ENCODE results near the gene LMX1B.
"Not testable (repeated sequence)": the region's sequence is repeated elsewhere in the genome, so short reads cannot be mapped to it uniquely, and the experiment has no call there.

Gene LMX1B

DNA sequence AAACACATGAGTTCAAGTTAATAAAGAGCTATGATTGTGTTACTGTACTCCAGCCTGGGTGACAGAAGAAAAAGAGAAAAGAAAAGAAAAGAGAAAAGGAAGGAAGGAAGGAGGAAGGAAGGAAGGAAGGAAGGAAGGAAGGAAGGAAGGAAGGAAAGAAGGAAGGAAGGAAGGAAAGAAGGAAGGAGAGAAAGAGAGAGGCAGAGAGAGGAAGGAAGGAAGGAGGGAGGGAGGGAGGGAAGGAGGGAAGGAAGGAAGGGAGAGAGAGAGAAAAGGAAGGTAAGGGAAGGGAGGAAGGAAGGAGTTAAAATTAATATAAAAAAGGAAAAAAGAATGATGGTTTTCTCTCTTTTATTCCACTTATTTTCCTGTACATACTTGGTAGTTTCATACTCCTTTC is 101.7 kb downstream of the LMX1B start:
- DNase-seq = no peak
- in situ Hi-C loops (cut with HindIII; ENCODE audit: low pct_ligation_motif_present, low pct_unique_long_range_greater_than_20kb, low sequenced_read_pairs) = no loop called here

DNA sequence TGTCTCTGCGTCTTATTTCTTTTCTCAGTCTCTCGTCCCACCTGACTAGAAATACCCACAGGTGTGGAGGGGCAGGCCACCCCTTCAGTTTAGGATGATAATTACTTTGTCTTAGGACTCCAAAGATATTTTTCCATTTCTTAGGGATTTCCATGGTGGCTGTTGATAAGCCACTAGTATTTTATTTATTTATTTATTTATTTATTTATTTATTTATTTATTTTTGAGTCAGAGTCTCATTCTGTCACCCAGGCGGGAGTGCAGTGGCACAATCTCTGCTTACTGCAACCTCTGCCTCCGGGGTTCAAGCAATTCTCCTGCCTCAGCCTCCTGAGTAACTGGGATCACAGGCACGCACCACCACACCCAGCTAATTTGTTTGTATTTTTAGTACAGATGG is 103.7 kb downstream of the LMX1B start:
- in situ Hi-C loops (cut with HindIII; ENCODE audit: low pct_ligation_motif_present, low pct_unique_long_range_greater_than_20kb, low sequenced_read_pairs); DNase-seq: not testable (repeated sequence)

GRCh38 chr9:126719618-126720031 is 105.9 kb downstream of the LMX1B start:
- peak; percentile 79 for DNase-seq

GRCh38 chr9:126720036-126720435 is 106.3 kb downstream of the LMX1B start:
- in situ Hi-C loops (cut with HindIII; ENCODE audit: low pct_ligation_motif_present, low pct_unique_long_range_greater_than_20kb, low sequenced_read_pairs) = no loop called here
- DNase-seq = no peak

More at GRCh38 chr9:126719618-126720031, 105.9 kb downstream of the LMX1B start:
- in situ Hi-C loops (cut with HindIII; ENCODE audit: low pct_ligation_motif_present, low pct_unique_long_range_greater_than_20kb, low sequenced_read_pairs) = no loop called here

- DNase-seq = no peak
- in situ Hi-C loops (cut with HindIII; ENCODE audit: low pct_ligation_motif_present, low pct_unique_long_range_greater_than_20kb, low sequenced_read_pairs) = no loop called here
Observed at GRCh38 chr9:126720661-126721563, 107.2 kb downstream of the LMX1B start.

DNA sequence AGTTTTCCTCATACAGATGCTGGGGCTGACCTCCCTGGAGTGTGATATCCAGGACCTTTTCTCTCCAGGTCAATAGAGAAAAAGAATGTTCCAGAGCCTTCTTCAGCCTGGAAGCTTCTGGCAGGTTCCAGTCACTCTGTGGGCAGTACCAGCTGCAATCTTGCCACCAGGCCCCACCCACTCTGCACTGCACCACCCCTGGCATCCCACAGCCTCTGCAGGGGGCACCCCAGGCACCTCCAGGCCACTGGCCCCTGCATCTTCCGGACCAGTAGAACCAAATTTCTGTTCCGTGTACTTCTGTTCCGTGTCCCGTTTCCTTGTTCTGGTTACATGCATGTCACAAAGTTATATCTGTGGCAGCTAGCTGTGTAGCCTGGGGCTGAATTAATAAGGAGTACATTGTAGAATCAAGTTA is 107.8 kb downstream of the LMX1B start:
- peak; percentile 4 for DNase-seq
- in situ Hi-C loops (cut with HindIII; ENCODE audit: low pct_ligation_motif_present, low pct_unique_long_range_greater_than_20kb, low sequenced_read_pairs) = no loop called here

- DNase-seq = peak; percentile 87
- in situ Hi-C loops (cut with HindIII; ENCODE audit: low pct_ligation_motif_present, low pct_unique_long_range_greater_than_20kb, low sequenced_read_pairs) = no loop called here
Observed at GRCh38 chr9:126722252-126722921, 108.7 kb downstream of the LMX1B start.

GRCh38 chr9:126722922-126723806 is 109.4 kb downstream of the LMX1B start:
- in situ Hi-C loops (cut with HindIII; ENCODE audit: low pct_ligation_motif_present, low pct_unique_long_range_greater_than_20kb, low sequenced_read_pairs) = no loop called here
- DNase-seq = peak; percentile 50

DNA sequence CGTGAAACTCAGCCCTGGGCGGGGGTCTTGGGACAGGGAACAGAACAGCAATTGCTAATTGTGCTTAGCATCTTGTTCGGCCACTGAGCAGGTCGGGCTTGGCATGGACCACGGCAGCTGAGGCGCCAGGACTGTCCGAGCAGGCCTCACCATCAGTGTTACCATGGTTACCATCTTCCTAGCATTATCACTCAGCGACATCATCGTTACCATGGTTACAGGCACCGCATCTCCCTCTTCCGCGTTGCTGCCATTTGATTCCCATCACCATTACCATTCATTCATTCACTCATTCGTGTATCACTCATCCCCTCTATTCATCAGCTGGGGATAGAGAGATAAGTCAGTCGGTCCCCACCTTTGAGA is 110.1 kb downstream of the LMX1B start:
- in situ Hi-C loops (cut with HindIII; ENCODE audit: low pct_ligation_motif_present, low pct_unique_long_range_greater_than_20kb, low sequenced_read_pairs) = no loop called here
- DNase-seq = no peak

- DNase-seq = no peak
- in situ Hi-C loops (cut with HindIII; ENCODE audit: low pct_ligation_motif_present, low pct_unique_long_range_greater_than_20kb, low sequenced_read_pairs) = no loop called here
Observed at GRCh38 chr9:126724226-126724625, 110.5 kb downstream of the LMX1B start.

DNA sequence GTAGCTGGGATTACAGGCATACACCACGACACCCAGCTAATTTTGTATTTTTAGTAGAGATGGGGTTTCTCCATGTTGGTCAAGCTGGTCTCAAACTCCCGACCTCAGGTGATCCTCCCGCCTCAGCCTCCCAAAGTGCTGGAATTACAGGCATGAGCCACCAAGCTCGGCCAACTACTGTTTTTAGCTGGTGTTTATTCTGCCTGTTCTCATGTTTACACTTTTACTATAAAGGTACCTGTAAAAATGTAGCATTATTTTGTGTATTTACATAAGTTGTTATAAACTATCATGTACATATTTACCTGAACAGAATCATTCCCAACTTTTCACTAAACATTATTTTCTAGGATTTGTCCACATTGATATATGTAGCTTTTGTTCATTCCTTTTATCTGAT is 111.8 kb downstream of the LMX1B start:
- in situ Hi-C loops (cut with HindIII; ENCODE audit: low pct_ligation_motif_present, low pct_unique_long_range_greater_than_20kb, low sequenced_read_pairs); DNase-seq: not testable (repeated sequence)

DNA sequence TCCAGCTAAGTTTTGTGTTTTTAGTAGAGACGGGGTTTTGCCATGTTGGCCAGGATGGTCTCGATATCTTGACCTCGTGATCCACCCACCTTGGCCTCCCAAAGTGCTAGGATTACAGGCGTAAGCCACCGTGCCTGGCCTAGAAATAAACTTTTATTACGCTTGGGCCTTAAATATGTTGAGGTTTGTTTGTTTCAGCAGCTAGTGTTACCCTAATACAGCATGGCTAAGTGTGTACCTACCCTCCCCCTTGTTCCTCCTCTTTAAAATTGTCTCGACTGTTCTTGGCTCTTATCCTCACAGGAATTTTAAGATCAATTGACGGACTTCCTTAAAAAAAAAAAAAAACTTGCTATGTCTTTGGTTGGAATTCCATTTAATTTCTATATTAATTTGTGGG is 114.5 kb downstream of the LMX1B start:
- DNase-seq; in situ Hi-C loops (cut with HindIII; ENCODE audit: low pct_ligation_motif_present, low pct_unique_long_range_greater_than_20kb, low sequenced_read_pairs): not testable (repeated sequence)

- DNase-seq; in situ Hi-C loops (cut with HindIII; ENCODE audit: low pct_ligation_motif_present, low pct_unique_long_range_greater_than_20kb, low sequenced_read_pairs): not testable (repeated sequence)
Observed at GRCh38 chr9:126730592-126730991, 116.9 kb downstream of the LMX1B start.

DNA sequence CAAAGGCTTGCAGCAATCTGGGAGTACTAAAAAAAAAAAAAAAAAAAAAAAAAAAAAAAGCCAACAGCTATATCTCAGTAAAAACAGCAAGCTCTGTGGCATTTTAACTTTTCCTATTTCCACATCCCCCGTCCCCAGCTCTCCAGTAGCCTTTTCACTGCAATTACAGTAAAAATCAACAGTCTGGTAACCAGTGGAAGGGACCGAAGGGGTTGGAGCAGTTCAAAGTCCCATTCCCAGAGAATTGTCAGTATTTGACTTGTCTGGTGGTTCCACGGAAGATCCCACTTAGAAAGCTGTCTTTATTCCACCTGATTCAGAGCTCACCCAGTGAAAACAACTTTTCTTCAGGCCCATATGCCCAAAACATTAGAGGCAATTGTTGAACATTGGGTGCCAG is 119.3 kb downstream of the LMX1B start:
- no peak for DNase-seq
- in situ Hi-C loops (cut with HindIII; ENCODE audit: low pct_ligation_motif_present, low pct_unique_long_range_greater_than_20kb, low sequenced_read_pairs) = no loop called here

GRCh38 chr9:126734877-126735276 is 121.1 kb downstream of the LMX1B start:
- in situ Hi-C loops (cut with HindIII; ENCODE audit: low pct_ligation_motif_present, low pct_unique_long_range_greater_than_20kb, low sequenced_read_pairs) = no loop called here
- no peak for DNase-seq

DNA sequence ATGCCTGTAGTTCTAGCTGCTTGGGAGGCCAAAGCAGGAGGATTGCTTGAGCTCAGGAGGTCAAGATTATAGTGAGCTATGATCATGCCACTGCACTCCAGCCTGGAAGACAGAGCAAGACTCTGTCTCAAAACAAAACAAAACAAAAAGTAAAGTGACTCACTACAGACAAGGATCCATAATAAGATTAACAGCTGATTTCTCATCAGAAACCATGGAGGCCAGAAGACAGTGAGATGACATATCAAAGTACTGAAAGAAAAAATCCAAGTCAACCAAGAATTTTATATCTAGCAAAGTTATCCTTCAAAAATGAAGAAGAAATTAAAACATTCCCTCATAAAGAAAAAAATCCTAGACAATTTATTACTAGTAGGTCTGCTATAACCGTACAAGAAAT is 121.8 kb downstream of the LMX1B start:
- in situ Hi-C loops (cut with HindIII; ENCODE audit: low pct_ligation_motif_present, low pct_unique_long_range_greater_than_20kb, low sequenced_read_pairs) = no loop called here
- DNase-seq = no peak

GRCh38 chr9:126738553-126738952 is 124.8 kb downstream of the LMX1B start:
- DNase-seq = no peak
- in situ Hi-C loops (cut with HindIII; ENCODE audit: low pct_ligation_motif_present, low pct_unique_long_range_greater_than_20kb, low sequenced_read_pairs) = no loop called here

DNA sequence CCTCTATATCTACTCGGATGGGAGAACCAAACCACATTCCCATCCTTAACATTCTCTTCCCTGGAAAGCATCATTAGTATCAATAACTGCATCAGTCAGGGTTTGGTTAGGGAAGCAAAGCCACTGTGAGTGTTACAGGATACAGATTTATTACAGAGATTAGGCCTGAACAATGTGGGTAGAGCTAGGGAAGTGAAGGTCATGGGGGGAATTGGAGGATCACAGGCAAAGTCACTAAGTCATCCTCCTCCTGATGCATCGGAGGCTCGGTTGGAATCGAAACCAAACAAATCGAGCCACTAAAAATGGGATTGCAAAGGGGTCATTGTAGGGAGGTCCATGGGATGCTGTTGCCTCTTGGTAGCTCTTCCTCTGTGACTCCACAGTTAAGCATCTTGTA is 129.3 kb downstream of the LMX1B start:
- DNase-seq = no peak
- in situ Hi-C loops (cut with HindIII; ENCODE audit: low pct_ligation_motif_present, low pct_unique_long_range_greater_than_20kb, low sequenced_read_pairs) = no loop called here
